GM12801 (cell line): ENCODE measurements around the gene APBA3.

Experiments
- CTCF ChIP-seq: IDR thresholded peaks from one replicate; pipeline ENCODE4 v1.5.1; 2011; ENCODE audit warnings: control low read depth; ENCODE audit not compliant: insufficient read length; ENCODE audit errors: extremely low read depth

APBA3 gene

GRCh38 chr19:3733549-3734309, 27.8 kb downstream of the APBA3 start:
- no peak for TF ChIP-seq CTCF

GRCh38 chr19:3732108-3732507, 29.4 kb downstream of the APBA3 start:
- no peak for TF ChIP-seq CTCF

GRCh38 chr19:3730457-3730958, 31.0 kb downstream of the APBA3 start:
- TF ChIP-seq CTCF: no peak

- no peak for TF ChIP-seq CTCF
These were observed 35.7 kb downstream of the APBA3 start for GRCh38 chr19:3725640-3726310.

- TF ChIP-seq CTCF: no peak
These were observed 36.4 kb downstream of the APBA3 start for GRCh38 chr19:3725121-3725520.

- no peak for TF ChIP-seq CTCF
These were observed 37.6 kb downstream of the APBA3 start for GRCh38 chr19:3723883-3724282.

GRCh38 chr19:3723110-3723488, 38.4 kb downstream of the APBA3 start:
- no peak for TF ChIP-seq CTCF
